Measurements from ENCODE around the gene SNX11.

The SNX11 gene

DNA sequence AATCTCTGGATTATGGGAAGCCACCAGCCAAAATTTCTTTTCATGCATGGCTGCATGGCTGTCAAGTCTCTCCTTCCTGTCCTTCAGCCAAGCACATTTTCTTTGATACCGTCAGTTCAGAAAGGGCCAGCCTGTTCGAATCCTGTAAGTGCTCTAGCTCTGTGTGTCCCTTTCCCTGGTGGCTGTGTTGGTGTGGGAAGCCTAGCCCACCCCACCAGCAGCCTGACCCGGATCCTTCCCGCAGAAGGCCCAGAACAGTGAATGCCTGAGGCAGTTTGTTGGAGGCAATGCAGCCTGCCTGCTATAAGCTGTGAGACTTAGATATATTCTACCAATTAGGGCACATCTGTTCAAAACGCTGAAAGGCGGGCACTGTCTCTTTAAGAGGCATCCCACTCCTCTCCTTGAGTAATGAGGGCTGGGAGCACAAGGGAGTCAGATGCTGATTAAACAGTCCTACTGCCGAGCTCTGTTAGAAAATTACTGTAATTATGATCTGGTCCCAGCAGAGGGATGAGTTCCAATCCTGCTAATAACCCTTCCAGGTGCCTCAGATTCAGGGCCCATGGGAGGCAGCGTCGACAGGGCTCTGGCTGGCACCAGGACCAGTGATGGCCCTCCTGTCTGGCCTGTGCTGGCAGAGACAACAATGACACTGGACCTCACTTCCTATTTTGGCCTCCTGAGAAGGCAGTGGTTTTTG, 18.4 kb downstream of the SNX11 start:
- H3F3A ChIP-seq (ENCODE audit: insufficient read depth, low read length): no peaks in the 10 kb centered on the region
- no peaks in the 10 kb centered on the region for H4K20me1 ChIP-seq (ENCODE audit: insufficient read depth, low read length)
- H3K4me1 ChIP-seq (ENCODE audit: insufficient read depth, low read length, severe bottlenecking): no peaks in the 10 kb centered on the region
- H3K27ac ChIP-seq (ENCODE audit: low read depth, low read length, poor library complexity, severe bottlenecking): no peak overlapping the region
- no peak overlapping the region for H3K4me2 ChIP-seq (ENCODE audit: low read length)
- no peaks in the 10 kb centered on the region for H3K9me2 ChIP-seq (ENCODE audit: low read depth, low read length)
- TF ChIP-seq, protein P1, sequence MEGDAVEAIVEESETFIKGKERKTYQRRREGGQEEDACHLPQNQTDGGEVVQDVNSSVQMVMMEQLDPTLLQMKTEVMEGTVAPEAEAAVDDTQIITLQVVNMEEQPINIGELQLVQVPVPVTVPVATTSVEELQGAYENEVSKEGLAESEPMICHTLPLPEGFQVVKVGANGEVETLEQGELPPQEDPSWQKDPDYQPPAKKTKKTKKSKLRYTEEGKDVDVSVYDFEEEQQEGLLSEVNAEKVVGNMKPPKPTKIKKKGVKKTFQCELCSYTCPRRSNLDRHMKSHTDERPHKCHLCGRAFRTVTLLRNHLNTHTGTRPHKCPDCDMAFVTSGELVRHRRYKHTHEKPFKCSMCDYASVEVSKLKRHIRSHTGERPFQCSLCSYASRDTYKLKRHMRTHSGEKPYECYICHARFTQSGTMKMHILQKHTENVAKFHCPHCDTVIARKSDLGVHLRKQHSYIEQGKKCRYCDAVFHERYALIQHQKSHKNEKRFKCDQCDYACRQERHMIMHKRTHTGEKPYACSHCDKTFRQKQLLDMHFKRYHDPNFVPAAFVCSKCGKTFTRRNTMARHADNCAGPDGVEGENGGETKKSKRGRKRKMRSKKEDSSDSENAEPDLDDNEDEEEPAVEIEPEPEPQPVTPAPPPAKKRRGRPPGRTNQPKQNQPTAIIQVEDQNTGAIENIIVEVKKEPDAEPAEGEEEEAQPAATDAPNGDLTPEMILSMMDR (IDR thresholded peaks at IDR 0.05; ENCODE audit: low read length): no peak
- no peak for TF ChIP-seq EZH2 (IDR thresholded peaks at IDR 0.05; ENCODE audit: borderline replicate concordance, low read length)
- no peaks in the 10 kb centered on the region for H3K9me3 ChIP-seq (ENCODE audit: low read length)
- no peak overlapping the region for H2AFZ ChIP-seq (ENCODE audit: low read length)
- no peak overlapping the region for H3K4me3 ChIP-seq (ENCODE audit: low read depth, low read length, poor library complexity, severe bottlenecking)
- H3K79me2 ChIP-seq (ENCODE audit: insufficient read depth, low read length): no peaks in the 10 kb centered on the region
- peaks cover 24% of the 10 kb centered on the region for H3K36me3 ChIP-seq (ENCODE audit: insufficient read depth, low read length)
- H3K27me3 ChIP-seq (ENCODE audit: insufficient read depth, low read length): no peaks in the 10 kb centered on the region
- H3K9ac ChIP-seq (ENCODE audit: low read length): no peak overlapping the region

DNA sequence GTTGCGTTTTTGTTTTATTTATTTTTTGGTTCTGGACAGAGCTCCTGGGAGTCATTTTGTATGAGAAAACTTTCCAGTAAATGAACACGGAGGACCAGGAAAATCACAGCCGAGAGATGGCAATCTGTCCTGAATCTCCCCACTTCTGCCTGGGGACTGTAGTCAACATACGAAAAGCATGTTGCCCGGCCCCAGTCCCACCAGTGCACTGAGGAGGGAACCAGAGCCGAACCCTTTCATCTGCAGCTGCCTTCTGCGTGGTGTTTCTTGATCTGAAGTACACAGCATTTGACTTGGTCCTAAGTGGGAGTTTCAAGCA, 18.9 kb downstream of the SNX11 start:
- Histone ChIP-seq H2AFZ (ENCODE audit: low read length) (no peak overlapping the region), H3K4me1 (ENCODE audit: insufficient read depth, low read length, severe bottlenecking) (no peaks in the 10 kb centered on the region), H3K9me3 (ENCODE audit: low read length) (no peaks in the 10 kb centered on the region), H3K9me2 (ENCODE audit: low read depth, low read length) (no peaks in the 10 kb centered on the region), H3K27ac (ENCODE audit: low read depth, low read length, poor library complexity, severe bottlenecking) (no peak overlapping the region), H3K27me3 (ENCODE audit: insufficient read depth, low read length) (no peaks in the 10 kb centered on the region), H3F3A (ENCODE audit: insufficient read depth, low read length) (no peaks in the 10 kb centered on the region), H4K20me1 (ENCODE audit: insufficient read depth, low read length) (no peaks in the 10 kb centered on the region), H3K4me3 (ENCODE audit: low read depth, low read length, poor library complexity, severe bottlenecking) (no peak overlapping the region), H3K36me3 (ENCODE audit: insufficient read depth, low read length) (peaks cover 19% of the 10 kb centered on the region), H3K4me2 (ENCODE audit: low read length) (no peak overlapping the region), H3K79me2 (ENCODE audit: insufficient read depth, low read length) (no peaks in the 10 kb centered on the region), H3K9ac (ENCODE audit: low read length) (no peak overlapping the region)
- TF ChIP-seq EZH2 (IDR thresholded peaks at IDR 0.05; ENCODE audit: borderline replicate concordance, low read length): no peak
- TF ChIP-seq, protein P1 (IDR thresholded peaks at IDR 0.05; ENCODE audit: low read length): no peak

DNA sequence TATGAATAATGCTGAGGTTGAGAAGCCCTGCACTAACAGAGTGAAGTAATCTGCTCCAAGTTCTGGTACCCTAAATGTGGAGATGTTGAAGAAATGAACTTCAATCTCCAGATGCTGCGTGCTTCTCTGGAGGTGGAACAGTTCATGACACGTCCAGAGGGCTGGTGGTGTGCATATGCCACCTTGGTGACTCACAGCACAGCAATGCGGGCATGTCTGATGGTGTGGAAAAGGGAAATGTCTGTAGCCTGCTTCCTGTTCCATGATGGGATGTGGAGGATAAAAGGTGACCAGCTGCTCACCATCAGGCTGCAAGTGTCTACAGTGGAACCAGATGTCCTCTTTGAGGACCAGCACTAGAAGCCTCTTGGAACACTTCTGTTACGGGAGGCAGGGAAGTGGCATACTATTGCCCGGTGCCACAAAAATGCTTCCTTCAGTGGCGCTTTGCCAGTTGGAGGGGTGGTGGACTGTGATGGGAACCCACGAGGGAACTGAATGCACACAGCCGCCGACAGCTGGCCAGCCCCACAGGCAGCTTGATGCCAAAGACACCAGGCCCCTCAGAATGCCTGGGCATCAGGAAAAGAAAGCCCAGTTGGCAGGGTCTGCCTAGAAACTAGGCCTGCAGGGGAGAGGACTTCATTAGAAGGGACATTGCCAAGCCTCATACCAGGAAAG, 19.9 kb downstream of the SNX11 start:
- H3K27ac ChIP-seq (ENCODE audit: low read depth, low read length, poor library complexity, severe bottlenecking): no peak overlapping the region
- no peaks in the 10 kb centered on the region for H3K79me2 ChIP-seq (ENCODE audit: insufficient read depth, low read length)
- peaks cover 10% of the 10 kb centered on the region for H3K36me3 ChIP-seq (ENCODE audit: insufficient read depth, low read length)
- H3K4me2 ChIP-seq (ENCODE audit: low read length): no peak overlapping the region
- H3K9ac ChIP-seq (ENCODE audit: low read length): no peak overlapping the region
- H2AFZ ChIP-seq (ENCODE audit: low read length): no peak overlapping the region
- TF ChIP-seq, protein P1 (IDR thresholded peaks at IDR 0.05; ENCODE audit: low read length): no peak
- no peak for TF ChIP-seq EZH2 (IDR thresholded peaks at IDR 0.05; ENCODE audit: borderline replicate concordance, low read length)
- H4K20me1 ChIP-seq (ENCODE audit: insufficient read depth, low read length): no peaks in the 10 kb centered on the region
- H3K9me2 ChIP-seq (ENCODE audit: low read depth, low read length): no peaks in the 10 kb centered on the region
- no peaks in the 10 kb centered on the region for H3K4me1 ChIP-seq (ENCODE audit: insufficient read depth, low read length, severe bottlenecking)
- no peaks in the 10 kb centered on the region for H3K9me3 ChIP-seq (ENCODE audit: low read length)
- H3K27me3 ChIP-seq (ENCODE audit: insufficient read depth, low read length): no peaks in the 10 kb centered on the region
- H3K4me3 ChIP-seq (ENCODE audit: low read depth, low read length, poor library complexity, severe bottlenecking): no peak overlapping the region
- no peaks in the 10 kb centered on the region for H3F3A ChIP-seq (ENCODE audit: insufficient read depth, low read length)

All from OCI-LY1 (cell line).